Ovary (tissue), 3 donors: ENCODE data around the gene PKD1.

Experiments used
- EP300 ChIP-seq: sonication (generic); formaldehyde crosslinking; IDR thresholded peaks from one replicate; pipeline ENCODE4 v1.6.1; 2017; ENCODE audit warnings: antibody characterized with exemption
- TF ChIP-seq, protein P1 (sequence below), 3 donors: fragments of 450-650 bp in 2 of 3; fragments of 200-600 bp in 1 of 3; IDR thresholded peaks; one replicate each; pipeline versions ENCODE4 v1.5.1 to v1.8.0; 2016 to 2022; ENCODE audit warnings: antibody characterized with exemption in 3 of 3, mild to moderate bottlenecking in 1 of 3
- donor health status: DM: no; HTN: no; CAD: no.

DNA sequence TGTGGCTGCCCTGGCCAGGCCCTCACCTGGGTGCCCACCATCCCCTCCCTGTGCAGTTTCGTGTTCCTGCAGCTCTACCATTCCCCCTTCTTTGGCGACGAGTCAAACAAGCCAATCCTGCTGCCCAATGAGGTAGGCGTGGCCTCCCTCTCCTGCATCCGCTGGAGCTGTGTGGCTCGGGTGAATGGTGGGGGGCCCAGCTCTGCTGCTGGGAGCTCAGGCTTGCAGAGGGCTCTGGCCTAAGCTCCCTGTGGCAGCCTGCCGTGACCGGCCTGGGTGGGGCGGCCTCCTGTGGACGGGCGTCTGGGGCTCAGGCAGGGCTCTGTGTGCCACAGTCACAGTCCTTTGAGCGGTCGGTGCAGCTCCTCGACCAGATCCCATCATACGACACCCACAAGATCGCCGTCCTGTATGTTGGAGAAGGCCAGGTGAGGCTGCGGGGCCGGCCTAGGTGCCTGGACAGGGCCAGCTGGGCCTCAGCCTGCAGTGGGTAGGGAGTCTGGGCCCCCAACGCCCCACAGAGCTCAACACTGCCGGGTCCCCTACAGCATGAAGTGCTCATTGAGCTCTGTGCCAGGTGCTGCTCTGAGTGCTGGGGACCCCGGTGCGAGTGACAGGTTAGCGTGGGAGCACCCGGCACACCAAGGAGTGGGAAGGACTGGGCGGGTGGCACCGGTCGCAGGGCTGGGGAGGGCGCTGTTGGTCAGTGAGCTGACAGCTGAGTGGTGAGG, 50.6 kb downstream of the PKD1 start:
- TF ChIP-seq, protein P1, sequence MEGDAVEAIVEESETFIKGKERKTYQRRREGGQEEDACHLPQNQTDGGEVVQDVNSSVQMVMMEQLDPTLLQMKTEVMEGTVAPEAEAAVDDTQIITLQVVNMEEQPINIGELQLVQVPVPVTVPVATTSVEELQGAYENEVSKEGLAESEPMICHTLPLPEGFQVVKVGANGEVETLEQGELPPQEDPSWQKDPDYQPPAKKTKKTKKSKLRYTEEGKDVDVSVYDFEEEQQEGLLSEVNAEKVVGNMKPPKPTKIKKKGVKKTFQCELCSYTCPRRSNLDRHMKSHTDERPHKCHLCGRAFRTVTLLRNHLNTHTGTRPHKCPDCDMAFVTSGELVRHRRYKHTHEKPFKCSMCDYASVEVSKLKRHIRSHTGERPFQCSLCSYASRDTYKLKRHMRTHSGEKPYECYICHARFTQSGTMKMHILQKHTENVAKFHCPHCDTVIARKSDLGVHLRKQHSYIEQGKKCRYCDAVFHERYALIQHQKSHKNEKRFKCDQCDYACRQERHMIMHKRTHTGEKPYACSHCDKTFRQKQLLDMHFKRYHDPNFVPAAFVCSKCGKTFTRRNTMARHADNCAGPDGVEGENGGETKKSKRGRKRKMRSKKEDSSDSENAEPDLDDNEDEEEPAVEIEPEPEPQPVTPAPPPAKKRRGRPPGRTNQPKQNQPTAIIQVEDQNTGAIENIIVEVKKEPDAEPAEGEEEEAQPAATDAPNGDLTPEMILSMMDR (IDR thresholded peaks at IDR 0.05): no peak
- no peak for TF ChIP-seq EP300
